HuH-7 (cell line): ENCODE results near the gene ADCK2.
"Not testable (repeated sequence)": the region's sequence is repeated elsewhere in the genome, so short reads cannot be mapped to it uniquely, and the experiment has no call there.

Experiments used
- DNase-seq: peaks from one replicate; pipeline ENCODE4 v3.0.0; 2011; ENCODE audit warnings: low spot score

ADCK2 gene

GRCh38 chr7:140674356-140674800, 1.6 kb downstream of the ADCK2 start:
- no peak for DNase-seq

GRCh38 chr7:140674899-140675701, 2.4 kb downstream of the ADCK2 start:
- peak; percentile 88 for DNase-seq

GRCh38 chr7:140675726-140676125, 3.0 kb downstream of the ADCK2 start:
- no peak for DNase-seq

GRCh38 chr7:140676306-140676705, 3.6 kb downstream of the ADCK2 start:
- no peak for DNase-seq

- not testable (repeated sequence) for DNase-seq
Measured at GRCh38 chr7:140676956-140677355, 4.2 kb downstream of the ADCK2 start.

GRCh38 chr7:140677496-140677895, 4.8 kb downstream of the ADCK2 start:
- no peak for DNase-seq

GRCh38 chr7:140678081-140678815, 5.5 kb downstream of the ADCK2 start:
- DNase-seq = no peak

- no peak for DNase-seq
Measured at GRCh38 chr7:140678816-140679130, 6.0 kb downstream of the ADCK2 start.

- DNase-seq = no peak
Measured at GRCh38 chr7:140679186-140679585, 6.4 kb downstream of the ADCK2 start.

- DNase-seq = no peak
Measured at GRCh38 chr7:140680886-140681285, 8.1 kb downstream of the ADCK2 start.

GRCh38 chr7:140681766-140682165, 9.0 kb downstream of the ADCK2 start:
- DNase-seq = no peak

- no peak for DNase-seq
Measured at GRCh38 chr7:140683657-140684056, 10.9 kb downstream of the ADCK2 start.

- DNase-seq = no peak
Measured at GRCh38 chr7:140684066-140684950, 11.6 kb downstream of the ADCK2 start.

GRCh38 chr7:140685407-140686087, 12.8 kb downstream of the ADCK2 start:
- no peak for DNase-seq

- DNase-seq = no peak
Measured at GRCh38 chr7:140686921-140687320, 14.2 kb downstream of the ADCK2 start.

- no peak for DNase-seq
Measured at GRCh38 chr7:140688341-140688740, 15.6 kb downstream of the ADCK2 start.

GRCh38 chr7:140689199-140690152, 16.7 kb downstream of the ADCK2 start:
- DNase-seq = no peak

- DNase-seq = no peak
Measured at GRCh38 chr7:140691376-140692045, 18.8 kb downstream of the ADCK2 start.

- not testable (repeated sequence) for DNase-seq
Measured at GRCh38 chr7:140693849-140694248, 21.1 kb downstream of the ADCK2 start.

- no peak for DNase-seq
Measured at GRCh38 chr7:140694592-140694991, 21.8 kb downstream of the ADCK2 start.
